HEK293 (cell line): Measurements from ENCODE around the gene C11orf58.

Experiments used
- CTCF ChIA-PET: fragments of 350-600 bp; formaldehyde crosslinking; extraction: SDS; loops from one replicate; lab custom pipeline; 2021; ENCODE audit warnings: antibody characterized with exemption; lab: Yijun Ruan, JAX
- POLR2A ChIA-PET: fragments of 300-600 bp; formaldehyde crosslinking; extraction: SDS; loops from one replicate; lab custom pipeline; 2020; ENCODE audit warnings: antibody characterized with exemption, inconsistent platforms; lab: Yijun Ruan, JAX
- H3K27ac ChIP-seq: fragments of 200-500 bp; sonication (Bioruptor generic); 2 replicates; pipeline ENCODE4 v1.5.1; 2014; ENCODE audit warnings: low read depth, low read length, control low read depth, inconsistent platforms; ENCODE audit errors: extremely low read depth
- H3K36me3 ChIP-seq, 2 experiments: fragments of 200-500 bp in 1 of 2; sonication (Bioruptor generic) in 1 of 2; 1 replicate in 1 of 2; 2 replicates in 1 of 2; pipeline ENCODE4 v1.5.1; 2014 to 2017; ENCODE audit warnings: inconsistent platforms in 2 of 2, low read length in 2 of 2; ENCODE audit not compliant: control insufficient read depth in 2 of 2, insufficient read depth in 1 of 2
- H3K4me1 ChIP-seq: fragments of 200-500 bp; sonication (Bioruptor generic); 2 replicates; pipeline ENCODE4 v1.5.1; 2014; ENCODE audit warnings: mild to moderate bottlenecking, low read length, inconsistent platforms; ENCODE audit not compliant: control insufficient read depth, insufficient read depth
- H3K4me3 ChIP-seq: 2 replicates; pipeline ENCODE4 v1.5.1; 2011; ENCODE audit warnings: low read depth, mild to moderate bottlenecking, control low read depth, low read length, moderate library complexity
- H3K9me3 ChIP-seq: fragments of 200-500 bp; sonication (Bioruptor generic); 2 replicates; pipeline ENCODE4 v1.5.1; 2014; ENCODE audit warnings: low read depth, low read length, inconsistent platforms; ENCODE audit not compliant: control insufficient read depth, insufficient read depth
- BCL11B ChIP-seq: fragments of 450-650 bp; formaldehyde crosslinking; IDR thresholded peaks from 2 replicates; pipeline ENCODE4 v1.5.1; 2016; ENCODE audit warnings: low read depth, missing biosample characterization, missing genetic modification characterization
- HIC1 ChIP-seq: fragments of 450-650 bp; formaldehyde crosslinking; IDR thresholded peaks from 2 replicates; pipeline ENCODE4 v1.5.1; 2016; ENCODE audit warnings: missing biosample characterization, missing genetic modification characterization
- IKZF3 ChIP-seq: fragments of 450-650 bp; IDR thresholded peaks from 2 replicates; pipeline ENCODE4 v1.5.0; 2018; ENCODE audit warnings: missing biosample characterization, mild to moderate bottlenecking, missing genetic modification characterization, moderate library complexity
- KLF1 ChIP-seq: fragments of 450-650 bp; formaldehyde crosslinking; IDR thresholded peaks from 2 replicates; pipeline ENCODE4 v1.5.1; 2016; ENCODE audit warnings: missing biosample characterization, missing genetic modification characterization
- PBX3 ChIP-seq: sonication (generic); formaldehyde crosslinking; IDR thresholded peaks from 2 replicates; pipeline ENCODE4 v1.8.1; 2022; ENCODE audit warnings: mild to moderate bottlenecking, moderate library complexity, missing genetic modification reagents
- PRDM1 ChIP-seq: fragments of 450-650 bp; formaldehyde crosslinking; IDR thresholded peaks from 2 replicates; pipeline ENCODE4; 2016; ENCODE audit warnings: missing biosample characterization, missing genetic modification characterization
- SP2 ChIP-seq: fragments of 450-650 bp; formaldehyde crosslinking; IDR thresholded peaks from 2 replicates; pipeline ENCODE4 v1.5.1; 2016; ENCODE audit warnings: missing biosample characterization, missing genetic modification characterization
- YY1 ChIP-seq: fragments of 450-650 bp; formaldehyde crosslinking; IDR thresholded peaks from 2 replicates; pipeline ENCODE4 v1.5.1; 2018; ENCODE audit warnings: missing biosample characterization, missing genetic modification characterization
- ZBTB21 ChIP-seq: fragments of 450-650 bp; formaldehyde crosslinking; IDR thresholded peaks from 2 replicates; pipeline ENCODE4 v1.5.1; 2017; ENCODE audit warnings: missing biosample characterization, missing genetic modification characterization
- ZNF138 ChIP-seq: fragments of 450-650 bp; formaldehyde crosslinking; IDR thresholded peaks from 2 replicates; pipeline ENCODE4 v1.5.1; 2016; ENCODE audit warnings: missing biosample characterization, missing genetic modification characterization, borderline replicate concordance
- ZNF174 ChIP-seq: fragments of 450-650 bp; formaldehyde crosslinking; IDR thresholded peaks from 2 replicates; pipeline ENCODE4 v1.5.0; 2017; ENCODE audit warnings: missing biosample characterization, mild to moderate bottlenecking, missing genetic modification characterization
- ZNF18 ChIP-seq: fragments of 450-650 bp; formaldehyde crosslinking; IDR thresholded peaks from 2 replicates; pipeline ENCODE4 v1.5.1; 2016; ENCODE audit warnings: missing biosample characterization, missing genetic modification characterization
- ZNF2 ChIP-seq: fragments of 450-650 bp; formaldehyde crosslinking; IDR thresholded peaks from 2 replicates; pipeline ENCODE4 v1.5.1; 2016; ENCODE audit warnings: missing biosample characterization, missing genetic modification characterization
- ZNF202 ChIP-seq: fragments of 450-650 bp; formaldehyde crosslinking; IDR thresholded peaks from 2 replicates; pipeline ENCODE4 v1.5.1; 2016; ENCODE audit warnings: missing biosample characterization, missing genetic modification characterization, borderline replicate concordance
- ZNF23 ChIP-seq: fragments of 450-650 bp; formaldehyde crosslinking; IDR thresholded peaks from 2 replicates; pipeline ENCODE4 v1.5.1; 2016; ENCODE audit warnings: missing biosample characterization, missing genetic modification characterization, borderline replicate concordance
- ZNF292 ChIP-seq: fragments of 450-650 bp; formaldehyde crosslinking; IDR thresholded peaks from 2 replicates; pipeline ENCODE4 v1.5.1; 2016; ENCODE audit warnings: low read depth, missing biosample characterization, missing genetic modification characterization, borderline replicate concordance
- ZNF302 ChIP-seq: fragments of 450-650 bp; formaldehyde crosslinking; IDR thresholded peaks from 2 replicates; pipeline ENCODE4 v1.5.1; 2016; ENCODE audit warnings: missing biosample characterization, missing genetic modification characterization, low read depth
- ZNF324 ChIP-seq: fragments of 450-650 bp; formaldehyde crosslinking; IDR thresholded peaks from 2 replicates; pipeline ENCODE4 v1.5.1; 2016; ENCODE audit warnings: missing biosample characterization, missing genetic modification characterization
- ZNF404 ChIP-seq: fragments of 450-650 bp; formaldehyde crosslinking; IDR thresholded peaks from 2 replicates; pipeline ENCODE4 v1.5.1; 2017; ENCODE audit warnings: missing biosample characterization, missing genetic modification characterization
- ZNF433 ChIP-seq: fragments of 450-650 bp; formaldehyde crosslinking; IDR thresholded peaks from 2 replicates; pipeline ENCODE4 v1.5.1; 2016; ENCODE audit warnings: missing biosample characterization, missing genetic modification characterization, low read depth
- ZNF510 ChIP-seq: fragments of 450-650 bp; formaldehyde crosslinking; IDR thresholded peaks from 2 replicates; pipeline ENCODE4 v1.5.1; 2018; ENCODE audit warnings: mild to moderate bottlenecking, missing genetic modification characterization, missing biosample characterization; ENCODE audit not compliant: insufficient replicate concordance
- ZNF530 ChIP-seq: fragments of 450-650 bp; formaldehyde crosslinking; IDR thresholded peaks from 2 replicates; pipeline ENCODE4 v1.5.1; 2016; ENCODE audit warnings: low read depth, missing biosample characterization, missing genetic modification characterization
- ZNF558 ChIP-seq: fragments of 450-650 bp; formaldehyde crosslinking; IDR thresholded peaks from 2 replicates; pipeline ENCODE4 v1.5.1; 2016; ENCODE audit warnings: missing biosample characterization, missing genetic modification characterization
- ZNF621 ChIP-seq: fragments of 450-650 bp; formaldehyde crosslinking; IDR thresholded peaks from 2 replicates; pipeline ENCODE4 v1.5.1; 2017; ENCODE audit warnings: missing biosample characterization, missing genetic modification characterization
- ZNF624 ChIP-seq: fragments of 450-650 bp; formaldehyde crosslinking; IDR thresholded peaks from 2 replicates; pipeline ENCODE4 v1.5.1; 2017; ENCODE audit warnings: missing biosample characterization, missing genetic modification characterization
- ZNF626 ChIP-seq: fragments of 450-650 bp; sonication (Bioruptor Pico); formaldehyde crosslinking; IDR thresholded peaks from 2 replicates; pipeline ENCODE4 v1.5.1; 2018; ENCODE audit warnings: missing biosample characterization, missing genetic modification characterization, inconsistent platforms
- ZNF654 ChIP-seq: fragments of 450-650 bp; formaldehyde crosslinking; IDR thresholded peaks from 2 replicates; pipeline ENCODE4 v1.5.1; 2016; ENCODE audit warnings: low read depth, missing biosample characterization, missing genetic modification characterization
- ZNF658 ChIP-seq: fragments of 450-650 bp; formaldehyde crosslinking; IDR thresholded peaks from 2 replicates; pipeline ENCODE4; 2016; ENCODE audit warnings: missing biosample characterization, missing genetic modification characterization
- ZNF76 ChIP-seq: fragments of 450-650 bp; formaldehyde crosslinking; IDR thresholded peaks from 2 replicates; pipeline ENCODE4; 2016; ENCODE audit warnings: low read depth, missing biosample characterization, missing genetic modification characterization, borderline replicate concordance
- ZSCAN18 ChIP-seq: fragments of 450-650 bp; formaldehyde crosslinking; IDR thresholded peaks from 2 replicates; pipeline ENCODE4 v1.5.1; 2016; ENCODE audit warnings: missing biosample characterization, missing genetic modification characterization

Gene C11orf58

GRCh38 chr11:16767957-16768356 is 29.5 kb downstream of the C11orf58 start (continued):
- TF ChIP-seq HIC1 (tag by site-specific recombination) (no peak), ZNF404 (tag by site-specific recombination) (no peak), ZNF302 (tag by site-specific recombination) (no peak), ZNF621 (tag by site-specific recombination) (no peak), ZNF626 (tag by site-specific recombination) (no peak), ZNF18 (tag by site-specific recombination) (no peak)

GRCh38 chr11:16769386-16769785 is 30.9 kb downstream of the C11orf58 start:
- H3K9me3 ChIP-seq: no peaks in the 10 kb centered on the region
- H3K27ac ChIP-seq: no peak overlapping the region
- H3K4me3 ChIP-seq: no peak overlapping the region
- H3K4me1 ChIP-seq: no peaks in the 10 kb centered on the region
- ChIA-PET POLR2A (no interaction called here), CTCF (interaction anchor here (1.8 kb wide), 1 partner anchor 16 kb away, joined by 9 read pairs; no protein-coding TSS in a partner anchor)
- H3K36me3 ChIP-seq: no peaks in the 10 kb centered on the region
- TF ChIP-seq ZNF76 (tag by site-specific recombination) (no peak), IKZF3 (no peak), ZNF2 (tag by site-specific recombination) (no peak), SP2 (tag by site-specific recombination) (no peak), ZNF510 (tag by site-specific recombination) (no peak), ZBTB21 (no peak), ZNF433 (no peak), ZNF658 (tag by site-specific recombination) (no peak), ZNF654 (tag by site-specific recombination) (no peak), ZNF530 (tag by site-specific recombination) (no peak), ZNF138 (no peak), YY1 (tag by site-specific recombination) (no peak), BCL11B (tag by site-specific recombination) (no peak), ZNF292 (tag by site-specific recombination) (no peak)

GRCh38 chr11:16770016-16770415 is 31.6 kb downstream of the C11orf58 start:
- Histone ChIP-seq H3K27ac (no peak overlapping the region), H3K9me3 (no peaks in the 10 kb centered on the region), H3K36me3 (no peaks in the 10 kb centered on the region), H3K4me1 (no peaks in the 10 kb centered on the region), H3K4me3 (no peak overlapping the region)
- ChIA-PET POLR2A (no interaction called here), CTCF (interaction anchor here (0.7 to 1.8 kb wide), 2 partner anchors 16 to 120 kb away, joined by 3 to 9 read pairs; no protein-coding TSS in a partner anchor)
- TF ChIP-seq PRDM1 (tag by site-specific recombination) (no peak), ZSCAN18 (tag by site-specific recombination) (no peak), ZNF658 (tag by site-specific recombination) (no peak), ZNF624 (no peak), KLF1 (tag by site-specific recombination) (no peak), ZNF23 (no peak), ZNF138 (no peak), ZNF174 (tag by site-specific recombination) (no peak), ZNF626 (tag by site-specific recombination) (no peak), ZNF558 (tag by site-specific recombination) (no peak), ZNF324 (tag by site-specific recombination) (no peak), ZNF202 (tag by site-specific recombination) (no peak), PBX3 (CRISPR knock-in tag) (no peak)
